GM23248 (cell line): ENCODE measurements around the gene ITGA1. TPM values are rescaled to one million over a fixed set of nuclear protein-coding genes. Genes with fewer than 3 reads are reported as not detected.

ENCODE experiments used
- DNase-seq: peaks from one replicate; pipeline ENCODE4 v3.0.0-alpha.2; 2015
- H2AFZ ChIP-seq: fragments of 200-600 bp; sonication (generic); 2 replicates; pipeline ENCODE4 v1.6.1; 2016; ENCODE audit warnings: antibody characterized with exemption
- H3F3A ChIP-seq: fragments of 200-600 bp; sonication (generic); 2 replicates; pipeline ENCODE4 v1.6.1; 2016; ENCODE audit warnings: mild to moderate bottlenecking, antibody characterized with exemption, mixed run types; ENCODE audit not compliant: insufficient read depth
- H3K27ac ChIP-seq: fragments of 200-600 bp; sonication (generic); 2 replicates; pipeline ENCODE4 v1.5.1; 2016; ENCODE audit warnings: mild to moderate bottlenecking
- H3K27me3 ChIP-seq: fragments of 200-600 bp; sonication (generic); replicated peaks from 2 replicates; pipeline ENCODE4 v1.6.1; 2016; ENCODE audit warnings: mild to moderate bottlenecking; ENCODE audit not compliant: insufficient read depth
- H3K36me3 ChIP-seq: fragments of 200-600 bp; sonication (generic); 2 replicates; pipeline ENCODE4 v1.6.1; 2016; ENCODE audit warnings: low read depth, mild to moderate bottlenecking
- H3K4me1 ChIP-seq: fragments of 200-600 bp; sonication (generic); 2 replicates; pipeline ENCODE4 v1.6.1; 2016; ENCODE audit warnings: mild to moderate bottlenecking; ENCODE audit not compliant: insufficient read depth
- H3K4me2 ChIP-seq: fragments of 200-600 bp; sonication (generic); one replicate; pipeline ENCODE4 v1.6.1; 2016; ENCODE audit warnings: mild to moderate bottlenecking; ENCODE audit not compliant: unreplicated experiment
- H3K4me3 ChIP-seq: fragments of 200-600 bp; sonication (generic); 2 replicates; pipeline ENCODE4 v1.5.1; 2016; ENCODE audit warnings: mild to moderate bottlenecking
- H3K79me2 ChIP-seq: fragments of 200-600 bp; sonication (generic); 2 replicates; pipeline ENCODE4 v1.6.1; 2016; ENCODE audit warnings: mild to moderate bottlenecking; ENCODE audit not compliant: insufficient read depth
- H3K9ac ChIP-seq: fragments of 200-600 bp; sonication (generic); 2 replicates; pipeline ENCODE4 v1.6.1; 2016; ENCODE audit warnings: mild to moderate bottlenecking
- H3K9me2 ChIP-seq: fragments of 200-600 bp; sonication (generic); 2 replicates; pipeline ENCODE4 v1.6.1; 2016; ENCODE audit warnings: mixed run types, mild to moderate bottlenecking, moderate library complexity; ENCODE audit not compliant: insufficient read depth
- H3K9me3 ChIP-seq: fragments of 200-600 bp; sonication (generic); one replicate; pipeline ENCODE4 v1.6.1; 2017; ENCODE audit warnings: low read depth
- H4K20me1 ChIP-seq: fragments of 200-600 bp; sonication (generic); 2 replicates; pipeline ENCODE4 v1.6.0; 2016; ENCODE audit not compliant: insufficient read depth
- EZH2 ChIP-seq: fragments of 200-600 bp; sonication (generic); IDR thresholded peaks from 2 replicates; pipeline ENCODE4 v1.6.1; 2018; ENCODE audit warnings: antibody characterized with exemption, mild to moderate bottlenecking; ENCODE audit not compliant: insufficient read depth, poor library complexity, severe bottlenecking
- EZH2phosphoT487 ChIP-seq: fragments of 200-600 bp; sonication (generic); IDR thresholded peaks from 2 replicates; pipeline ENCODE4 v1.6.1; 2018; ENCODE audit warnings: antibody characterized with exemption, moderate library complexity, mild to moderate bottlenecking, low read depth; ENCODE audit not compliant: insufficient read depth
- WGBS, 2 experiments: methylation state at CpG; one replicate each; pipeline ENCODE4 v1.1.6; 2015 to 2017; ENCODE audit warnings: low lambda C conversion rate in 2 of 2, low coverage in 1 of 2; ENCODE audit errors: missing lambda C conversion rate in 2 of 2; 5-methylcytosine and 5-hydroxymethylcytosine counted together
- in situ Hi-C: fragments of 300-500 bp; cut with MboI; formaldehyde crosslinking; loops from 2 replicates; pipeline ENCODE4 v1.15.0; 2020
- polyA plus RNA-seq: library from polyadenylated mRNA; unstranded; fragments of >200 nt; fragmentation: Nextera tagmentation; extraction: Ambion mirVana; gene quantifications from 2 replicates; pipeline ENCODE4 v1.2.1, GENCODE V29; 2016
- total RNA-seq: library from RNA; depleted of rRNA; stranded (reverse); fragments of >200 nt; shearing (Covaris generic); gene quantifications from 2 replicates; pipeline ENCODE4 v1.2.3, GENCODE V29; 2014

ITGA1 gene
- total and polyA plus RNA-seq, 2 experiments from 2014 or later, result 8.9 to 18.4 TPM

DNA sequence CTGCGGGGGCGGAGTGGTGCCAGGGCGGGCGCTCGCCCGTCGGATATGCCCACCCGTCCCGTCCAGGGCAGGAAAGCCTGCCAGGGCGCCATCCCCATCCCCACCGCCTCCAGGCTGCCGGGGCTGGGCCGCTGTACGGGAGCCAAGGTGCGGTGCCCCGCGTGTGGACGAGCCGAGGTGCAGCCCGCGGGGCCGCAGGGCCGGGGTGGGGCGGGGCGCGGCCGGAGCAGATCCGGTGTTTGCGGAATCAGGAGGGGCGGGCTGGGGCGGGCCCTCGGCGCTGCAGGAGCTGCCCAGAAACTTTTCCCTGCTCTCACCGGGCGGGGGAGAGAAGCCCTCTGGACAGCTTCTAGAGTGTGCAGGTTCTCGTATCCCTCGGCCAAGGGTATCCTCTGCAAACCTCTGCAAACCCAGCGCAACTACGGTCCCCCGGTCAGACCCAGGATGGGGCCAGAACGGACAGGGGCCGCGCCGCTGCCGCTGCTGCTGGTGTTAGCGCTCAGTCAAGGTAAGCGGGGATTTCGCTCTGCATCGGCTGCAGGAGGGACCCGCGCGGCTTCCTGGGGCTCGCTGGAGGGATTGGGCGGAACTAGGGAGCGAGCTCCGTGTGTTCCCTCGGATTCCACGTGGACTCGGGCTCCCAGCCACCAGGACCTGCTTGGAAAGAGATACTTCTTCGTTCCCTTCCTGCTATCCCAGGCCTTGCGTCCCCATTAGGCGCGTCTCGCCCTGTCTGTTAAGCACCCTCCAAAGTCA is 201.5 kb downstream of the ITGA1 start, which contains the start of gene ITGA2:
TSS of gene ITGA2 (plus strand) at position 328 of the 756 bp plus-strand sequence. CDS start at position 445, 117 bp downstream.
- H3K9ac ChIP-seq, result peak within 1 kb of the TSS; percentile 79
- TF ChIP-seq EZH2phosphoT487 (no peak), EZH2 (no peak)

DNA sequence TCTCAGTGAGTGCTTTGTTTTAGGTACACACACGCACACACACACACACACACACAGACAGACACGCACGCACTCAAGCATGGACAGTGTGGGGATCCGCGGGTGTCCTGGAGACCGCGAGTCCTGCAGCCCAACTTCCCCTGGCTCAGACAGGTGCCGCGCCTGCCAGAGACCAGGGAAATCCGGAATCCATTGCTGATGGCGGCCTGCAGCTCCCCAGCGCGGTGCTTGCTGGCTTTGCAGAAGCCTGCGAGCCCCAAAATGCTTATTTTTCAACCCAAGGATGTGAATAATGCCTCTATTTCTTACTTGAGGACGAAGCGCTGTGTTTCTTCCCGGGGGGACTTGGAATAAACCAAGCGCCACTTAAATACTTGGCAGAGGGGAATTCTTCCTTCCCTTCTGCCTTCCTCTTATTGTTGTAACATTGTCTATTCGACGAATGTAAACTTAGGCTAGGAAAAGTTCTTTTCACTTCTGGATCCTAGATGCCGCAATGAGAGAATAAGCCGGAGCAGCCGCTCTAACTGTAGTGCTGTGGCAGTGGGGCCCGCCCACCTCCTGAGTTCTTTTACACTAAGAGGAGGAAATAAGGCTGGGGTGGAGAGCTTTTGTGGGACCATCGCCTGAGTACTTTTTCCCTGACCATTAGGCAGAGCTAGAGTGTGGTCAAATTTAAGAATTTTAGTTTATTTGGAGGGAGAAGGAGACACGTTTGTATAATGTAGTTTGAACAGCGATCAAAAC is 202.2 kb downstream of the ITGA1 start:
- DNase-seq, result peak; percentile 81

More for the DNA sequence above, 201.5 kb downstream of the ITGA1 start, which contains the start of gene ITGA2:
- peak within 1 kb of the TSS; percentile 90 for H2AFZ ChIP-seq
- H3K4me2 ChIP-seq, result peak within 1 kb of the TSS; percentile 80
- peak within 1 kb of the TSS; percentile 62 for H3K27ac ChIP-seq
- peak within 1 kb of the TSS; percentile 82 for H3K4me3 ChIP-seq
- no peaks in the 10 kb centered on the region for H3K27me3 ChIP-seq
- peaks cover 58% of the 10 kb centered on the region for H3K4me1 ChIP-seq
- DNase-seq, result peak; percentile 76
- in situ Hi-C loops, result no loop called here
- WGBS, 2 experiments, result 1% methylated on average over 35 to 56 of the region's 64 CpGs
- peaks cover 68% of the 10 kb centered on the region for H3F3A ChIP-seq
- peaks cover 50% of the 10 kb centered on the region for H3K79me2 ChIP-seq
- no peaks in the 10 kb centered on the region for H3K9me2 ChIP-seq
- no peaks in the 10 kb centered on the region for H4K20me1 ChIP-seq
- H3K36me3 ChIP-seq, result 0 out of 2 replicates have a peak, but pooled peaks cover 4% of the 10 kb centered on the region
- H3K9me3 ChIP-seq, result no peaks in the 10 kb centered on the region

DNA sequence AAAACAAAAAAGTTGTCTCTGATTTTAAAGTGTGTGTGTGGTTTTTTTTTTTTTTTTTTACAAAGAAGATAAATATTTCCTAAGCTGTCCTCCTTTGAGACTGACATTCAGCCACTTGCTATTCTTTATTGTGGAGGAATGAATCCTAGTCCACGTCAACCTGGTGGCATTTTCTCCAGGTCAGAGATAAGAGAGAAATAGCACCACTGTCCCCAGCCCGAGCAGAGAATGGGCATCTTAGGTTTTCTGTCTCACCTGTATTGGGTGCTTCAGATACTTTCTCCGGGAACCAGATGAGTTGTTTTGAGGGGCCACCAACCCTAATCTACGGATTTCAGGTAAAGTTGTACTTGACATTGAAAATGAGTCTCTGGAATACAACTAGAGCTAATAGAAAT is 202.8 kb downstream of the ITGA1 start:
- Histone ChIP-seq H3K36me3 (0 out of 2 replicates have a peak, but pooled peaks cover 4% of the 10 kb centered on the region), H3K27me3 (no peaks in the 10 kb centered on the region), H3K27ac (peak overlapping the region; percentile 62; the same call in 1 of the 2 replicates), H3K79me2 (peaks cover 63% of the 10 kb centered on the region), H3K9me3 (no peaks in the 10 kb centered on the region), H4K20me1 (no peaks in the 10 kb centered on the region), H3K4me2 (peak overlapping the region; percentile 80), H3K9ac (peak overlapping the region; percentile 79), H3K9me2 (no peaks in the 10 kb centered on the region), H3K4me3 (peak overlapping the region; percentile 82), H3K4me1 (peaks cover 49% of the 10 kb centered on the region), H3F3A (peaks cover 58% of the 10 kb centered on the region), H2AFZ (peak overlapping the region; percentile 90)
- DNase-seq, result no peak
- TF ChIP-seq EZH2phosphoT487 (no peak), EZH2 (no peak)
- in situ Hi-C loops, result no loop called here
- 37 to 41% methylated on average over 4 of the region's 4 CpGs for WGBS, 2 experiments

More for the DNA sequence above, 202.2 kb downstream of the ITGA1 start:
- Histone ChIP-seq H3K9me3 (no peaks in the 10 kb centered on the region), H3K27ac (peak overlapping the region; percentile 62), H3K9me2 (no peaks in the 10 kb centered on the region), H4K20me1 (no peaks in the 10 kb centered on the region), H2AFZ (peak overlapping the region; percentile 90), H3K4me2 (peak overlapping the region; percentile 80), H3K9ac (peak overlapping the region; percentile 79), H3K4me3 (peak overlapping the region; percentile 82), H3K4me1 (peaks cover 55% of the 10 kb centered on the region), H3K79me2 (peaks cover 57% of the 10 kb centered on the region), H3F3A (peaks cover 62% of the 10 kb centered on the region), H3K27me3 (no peaks in the 10 kb centered on the region), H3K36me3 (0 out of 2 replicates have a peak, but pooled peaks cover 4% of the 10 kb centered on the region)
- in situ Hi-C loops, result no loop called here
- TF ChIP-seq EZH2 (no peak), EZH2phosphoT487 (no peak)
- 2% methylated on average over 27 of the region's 27 CpGs for WGBS, 2 experiments

DNA sequence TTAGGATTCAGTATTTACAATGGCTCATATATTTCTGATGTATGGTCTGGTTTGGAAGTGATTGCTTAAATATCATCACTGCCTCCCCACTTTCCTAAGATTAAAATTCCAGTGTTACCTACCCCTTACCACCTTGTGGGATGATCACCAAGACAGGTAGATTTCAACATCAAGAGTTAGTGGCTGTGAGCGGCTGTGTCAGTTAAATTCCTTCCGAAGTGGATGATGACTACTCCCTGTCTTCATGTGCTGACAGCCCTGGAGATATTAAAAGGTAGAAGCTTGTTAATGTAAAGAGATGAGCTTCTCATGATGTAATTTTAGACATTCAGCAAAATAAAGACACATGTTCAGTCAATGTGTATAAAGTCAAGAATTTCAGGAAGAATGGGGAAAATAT is 205.7 kb downstream of the ITGA1 start:
- 94 to 96% methylated on average over 2 of the region's 2 CpGs for WGBS, 2 experiments
- Histone ChIP-seq H3K27me3 (no peaks in the 10 kb centered on the region), H3K27ac (no peak overlapping the region), H3K9me2 (no peaks in the 10 kb centered on the region), H3K4me2 (peak overlapping the region; percentile 1), H2AFZ (no peak overlapping the region), H3K36me3 (0 out of 2 replicates have a peak, but pooled peaks cover 4% of the 10 kb centered on the region), H3K9me3 (no peaks in the 10 kb centered on the region), H3F3A (peaks cover 54% of the 10 kb centered on the region), H3K9ac (no peak overlapping the region), H3K79me2 (peaks cover 91% of the 10 kb centered on the region), H3K4me3 (no peak overlapping the region), H3K4me1 (peaks cover 45% of the 10 kb centered on the region), H4K20me1 (no peaks in the 10 kb centered on the region)
- no peak for DNase-seq
- TF ChIP-seq EZH2 (no peak), EZH2phosphoT487 (no peak)
- in situ Hi-C loops, result no loop called here
